ENCODE results near the gene UTS2.

Gene UTS2

GRCh38 chr1:7888248-7889081 lies 35.6 kb upstream of the UTS2 start:
- no peak overlapping the region for H3K27ac ChIP-seq
- TF ChIP-seq ZFX (IDR thresholded peaks at IDR 0.05; ENCODE audit: borderline replicate concordance) = no peak
- TF ChIP-seq CTCF (IDR thresholded peaks at IDR 0.05) = no peak

GRCh38 chr1:7886405-7886745 lies 33.5 kb upstream of the UTS2 start:
- H3K27ac ChIP-seq = no peak overlapping the region
- no peak for TF ChIP-seq CTCF (IDR thresholded peaks at IDR 0.05)
- no peak for TF ChIP-seq ZFX (IDR thresholded peaks at IDR 0.05; ENCODE audit: borderline replicate concordance)

GRCh38 chr1:7885513-7886404 lies 32.9 kb upstream of the UTS2 start:
- no peak overlapping the region for H3K27ac ChIP-seq
- TF ChIP-seq ZFX (IDR thresholded peaks at IDR 0.05; ENCODE audit: borderline replicate concordance) (no peak), CTCF (IDR thresholded peaks at IDR 0.05) (no peak)

GRCh38 chr1:7884757-7885156 lies 31.9 kb upstream of the UTS2 start:
- no peak overlapping the region for H3K27ac ChIP-seq
- TF ChIP-seq ZFX (IDR thresholded peaks at IDR 0.05; ENCODE audit: borderline replicate concordance) (no peak), CTCF (IDR thresholded peaks at IDR 0.05) (no peak)

GRCh38 chr1:7879228-7879627 lies 26.4 kb upstream of the UTS2 start:
- H3K27ac ChIP-seq = no peak overlapping the region
- TF ChIP-seq CTCF (IDR thresholded peaks at IDR 0.05) = no peak
- no peak for TF ChIP-seq ZFX (IDR thresholded peaks at IDR 0.05; ENCODE audit: borderline replicate concordance)

- H3K27ac ChIP-seq = no peak overlapping the region
- TF ChIP-seq ZFX (IDR thresholded peaks at IDR 0.05; ENCODE audit: borderline replicate concordance) = no peak
- no peak for TF ChIP-seq CTCF (IDR thresholded peaks at IDR 0.05)
Measured at GRCh38 chr1:7878027-7878426, 25.2 kb upstream of the UTS2 start.
